CD14-positive monocyte (primary cell): ENCODE data around the gene CCR8. TPM values are rescaled to one million over a fixed set of nuclear protein-coding genes. Genes with fewer than 3 reads are reported as not detected.

ENCODE experiments used
- DNase-seq, 3 donors: peaks; one replicate each; pipeline ENCODE4 v3.0.0-alpha.2; 2011 to 2022
- H2AFZ ChIP-seq: 2 replicates; pipeline ENCODE4 v1.6.0; 2012; ENCODE audit warnings: mild to moderate bottlenecking, low read depth, low read length, inconsistent platforms; ENCODE audit not compliant: insufficient read depth, poor library complexity, severe bottlenecking
- H3K27ac ChIP-seq, 2 donors: 1 replicate in 1 of 2; 2 replicates in 1 of 2; pipeline ENCODE4 v1.5.1; 2012 to 2013; ENCODE audit warnings: low read length in 2 of 2, control low read depth in 1 of 2, inconsistent platforms in 1 of 2, low read depth in 1 of 2, mild to moderate bottlenecking in 1 of 2
- H3K27me3 ChIP-seq, 2 donors: one replicate each; pipeline versions ENCODE4 v1.6.0 to v1.6.1; 2011 to 2013; ENCODE audit warnings: low read length in 2 of 2; ENCODE audit not compliant: control insufficient read depth in 2 of 2, insufficient read depth in 2 of 2
- H3K36me3 ChIP-seq, 2 donors: replicated peaks in 1 of 2; 1 replicate in 1 of 2; 2 replicates in 1 of 2; pipeline versions ENCODE4 v1.5.1 to v1.6.1; 2012 to 2013; ENCODE audit warnings: low read length in 2 of 2, control low read depth in 1 of 2, inconsistent platforms in 1 of 2, mild to moderate bottlenecking in 1 of 2; ENCODE audit not compliant: insufficient read depth in 2 of 2, control insufficient read depth in 1 of 2
- H3K4me1 ChIP-seq, 2 donors: 1 replicate in 1 of 2; 2 replicates in 1 of 2; pipeline versions ENCODE4 v1.5.1 to v1.6.1; 2012 to 2013; ENCODE audit warnings: low read length in 2 of 2, control low read depth in 1 of 2, inconsistent platforms in 1 of 2, mild to moderate bottlenecking in 1 of 2, moderate library complexity in 1 of 2; ENCODE audit not compliant: insufficient read depth in 2 of 2, control insufficient read depth in 1 of 2
- H3K4me2 ChIP-seq: replicated peaks from 2 replicates; pipeline ENCODE3; 2012; ENCODE audit warnings: low read length, moderate library complexity, mild to moderate bottlenecking; ENCODE audit not compliant: poor library complexity, severe bottlenecking; ENCODE audit errors: extremely low read depth
- H3K4me3 ChIP-seq, 3 experiments: fragments of 200-600 bp in 1 of 3; sonication (generic) in 1 of 3; replicated peaks in 1 of 3; 1 replicate in 2 of 3; 2 replicates in 1 of 3; pipeline ENCODE4 v1.5.1; 2011 to 2013; ENCODE audit warnings: low read length in 3 of 3, mild to moderate bottlenecking in 3 of 3, control low read depth in 2 of 3, low read depth in 2 of 3, inconsistent platforms in 1 of 3, moderate library complexity in 1 of 3
- H3K79me2 ChIP-seq: 2 replicates; pipeline ENCODE4 v1.6.0; 2012; ENCODE audit warnings: mild to moderate bottlenecking, control low read depth, inconsistent platforms, low read length, moderate library complexity; ENCODE audit not compliant: insufficient read depth
- H3K9ac ChIP-seq: 2 replicates; pipeline ENCODE4 v1.6.0; 2017; ENCODE audit warnings: low read length, mild to moderate bottlenecking; ENCODE audit not compliant: insufficient read depth, poor library complexity, severe bottlenecking
- H3K9me3 ChIP-seq, 2 donors: replicated peaks in 1 of 2; 1 replicate in 1 of 2; 2 replicates in 1 of 2; pipeline versions ENCODE4 v1.5.1 to v1.6.1; 2012 to 2013; ENCODE audit warnings: low read length in 2 of 2, control low read depth in 1 of 2; ENCODE audit not compliant: control insufficient read depth in 1 of 2, insufficient read depth in 1 of 2
- H4K20me1 ChIP-seq: 2 replicates; pipeline ENCODE4 v1.6.0; 2012; ENCODE audit warnings: mild to moderate bottlenecking, low read length, control low read depth, moderate library complexity; ENCODE audit not compliant: insufficient read depth
- H3K27ac Mint-ChIP-seq, 7 donors: one replicate each; pipeline ENCODE4 v1.8.0; 2020; ENCODE audit warnings: mild to moderate bottlenecking in 7 of 7, mixed read lengths in 7 of 7, moderate library complexity in 6 of 7, inconsistent platforms in 2 of 7
- H3K27me3 Mint-ChIP-seq, 3 donors: one replicate each; pipeline ENCODE4 v1.8.0; 2021 to 2022; ENCODE audit warnings: low read depth in 3 of 3, mild to moderate bottlenecking in 3 of 3, mixed read lengths in 3 of 3, moderate library complexity in 3 of 3, inconsistent platforms in 1 of 3
- H3K36me3 Mint-ChIP-seq, 2 donors: one replicate each; pipeline ENCODE4 v1.8.0; 2020; ENCODE audit warnings: mixed read lengths in 2 of 2, inconsistent platforms in 1 of 2, mild to moderate bottlenecking in 1 of 2
- H3K4me1 Mint-ChIP-seq: one replicate; pipeline ENCODE4 v1.8.0; 2020; ENCODE audit warnings: mild to moderate bottlenecking, mixed read lengths
- H3K4me3 Mint-ChIP-seq, 2 donors: one replicate each; pipeline ENCODE4 v1.8.0; 2020; ENCODE audit warnings: mild to moderate bottlenecking in 2 of 2, mixed read lengths in 2 of 2, moderate library complexity in 1 of 2
- H3K9me3 Mint-ChIP-seq, 7 donors: one replicate each; pipeline ENCODE4 v1.8.0; 2020 to 2022; ENCODE audit warnings: mixed read lengths in 7 of 7, mild to moderate bottlenecking in 6 of 7, moderate library complexity in 6 of 7, inconsistent platforms in 2 of 7
- CTCF ChIP-seq: fragments of 200-600 bp; IDR thresholded peaks from one replicate; pipeline ENCODE4 v1.8.0; 2022; ENCODE audit warnings: antibody characterized with exemption, mild to moderate bottlenecking
- WGBS: methylation state at CpG from one replicate; pipeline ENCODE4 v1.1.5; 2013; ENCODE audit warnings: missing lambda C conversion rate; ENCODE audit not compliant: insufficient coverage; 5-methylcytosine and 5-hydroxymethylcytosine counted together
- intact Hi-C, 2 donors: fragments of 100-400 bp; cut with micrococcal nuclease; formaldehyde crosslinking; loops; one replicate each; pipeline versions ENCODE4 v1.15.0 to v1.15.1; 2023
- polyA plus RNA-seq, 3 donors: library from polyadenylated mRNA; depleted of rRNA in 1 of 3; unstranded in 2 of 3; stranded (reverse) in 1 of 3; fragments of 300-500 nt in 2 of 3; fragments of >200 nt in 1 of 3; fragmentation: Illumina TruSeq in 2 of 3; gene quantifications; 1 replicate in 2 of 3; 2 replicates in 1 of 3; pipeline ENCODE4 v1.2.3, GENCODE V29; 2012 to 2021

CCR8 gene
- polyA plus RNA-seq, 3 donors = not detected

DNA sequence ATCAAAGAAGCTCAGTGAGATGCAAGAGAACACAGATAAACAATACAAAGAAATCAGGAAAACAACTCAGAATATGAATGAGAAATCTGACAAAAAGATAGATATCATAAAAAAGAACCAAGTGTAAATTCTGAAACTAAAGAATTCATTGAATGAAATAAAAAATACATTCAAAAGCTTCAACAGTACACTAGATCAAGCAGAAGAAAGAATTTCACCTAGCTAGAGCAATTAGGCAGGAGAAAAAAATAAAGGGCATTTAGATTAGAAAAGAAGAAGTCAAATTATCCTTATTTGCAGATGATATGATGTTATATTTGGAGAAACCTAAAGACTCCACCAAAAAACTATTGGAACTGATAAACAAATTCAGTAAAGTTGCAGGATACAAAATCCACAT lies 30.2 kb upstream of the CCR8 start:
- Histone ChIP-seq H3K9me3 (peaks cover 19 to 31% of the 10 kb centered on the region in 2 donors), H3K79me2 (no peaks in the 10 kb centered on the region), H4K20me1 (no peaks in the 10 kb centered on the region), H3K36me3 (no peaks in the 10 kb centered on the region), H3K4me2 (no peak overlapping the region), H3K9ac (no peak overlapping the region), H2AFZ (no peak overlapping the region), H3K4me1 (no peaks in the 10 kb centered on the region), H3K4me3 (no peak overlapping the region), H3K27me3 (no peaks in the 10 kb centered on the region), H3K27ac (no peak overlapping the region)
- intact Hi-C loops = no loop called here
- no peak for TF ChIP-seq CTCF
- no peak for DNase-seq
- no peaks in the 10 kb centered on the region for H3K4me1 Mint-ChIP-seq
- H3K4me3 Mint-ChIP-seq = no peak overlapping the region
- H3K36me3 Mint-ChIP-seq = no peaks in the 10 kb centered on the region
- no peak overlapping the region for H3K27ac Mint-ChIP-seq
- H3K9me3 Mint-ChIP-seq = peaks cover 28 to 54% (median 37%) of the 10 kb centered on the region in 7 donors
- peaks cover 2 to 9% (median 3%) of the 10 kb centered on the region in 3 donors for H3K27me3 Mint-ChIP-seq

GRCh38 chr3:39302178-39302577 lies 27.3 kb upstream of the CCR8 start:
- Histone ChIP-seq H3K27ac (no peak overlapping the region), H3K27me3 (no peaks in the 10 kb centered on the region), H3K79me2 (no peaks in the 10 kb centered on the region), H3K4me1 (no peaks in the 10 kb centered on the region), H3K4me2 (no peak overlapping the region), H3K4me3 (no peak overlapping the region), H3K9me3 (peaks cover 30 to 31% of the 10 kb centered on the region in 2 donors), H3K9ac (no peak overlapping the region), H2AFZ (no peak overlapping the region), H4K20me1 (no peaks in the 10 kb centered on the region), H3K36me3 (no peaks in the 10 kb centered on the region)
- Mint-ChIP-seq H3K4me3 (no peak overlapping the region), H3K4me1 (no peaks in the 10 kb centered on the region), H3K27ac (no peak overlapping the region), H3K27me3 (peaks cover 3 to 10% (median 7%) of the 10 kb centered on the region in 3 donors), H3K9me3 (peaks cover 35 to 68% (median 46%) of the 10 kb centered on the region in 7 donors), H3K36me3 (no peaks in the 10 kb centered on the region)
- no peak for TF ChIP-seq CTCF
- 100% methylated on average over 1 of the region's 2 CpGs for WGBS
- no peak for DNase-seq
- intact Hi-C loops = no loop called here
